ENCODE measurements around the gene ATG10.

DNA sequence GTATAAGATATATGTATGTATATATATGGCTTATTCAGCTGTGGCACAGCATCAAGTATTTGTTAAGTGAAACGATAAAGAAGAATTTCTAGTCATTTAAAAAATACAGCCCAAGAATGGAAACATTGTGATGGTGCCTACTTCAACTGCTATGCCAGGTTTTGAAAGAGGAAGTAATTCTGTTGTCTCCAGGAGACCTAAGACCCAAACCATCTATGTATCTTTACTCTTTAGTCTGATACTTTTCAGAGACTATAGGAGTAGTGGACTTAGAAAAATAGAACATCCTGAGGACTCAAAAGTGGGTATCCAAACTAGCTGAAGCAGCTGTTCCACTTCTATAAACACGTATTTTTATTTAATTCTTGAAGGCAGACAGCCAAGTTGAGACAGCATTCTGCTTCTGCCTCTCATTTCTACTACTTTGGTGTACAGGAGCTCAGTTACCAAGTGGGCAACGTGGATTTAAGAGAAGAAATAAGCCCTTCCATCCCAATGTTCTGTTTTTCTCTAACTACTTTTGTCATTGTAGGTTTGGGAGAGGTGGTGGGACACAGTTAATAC lies 195.6 kb downstream of the ATG10 start:
- TF ChIP-seq, protein P1, sequence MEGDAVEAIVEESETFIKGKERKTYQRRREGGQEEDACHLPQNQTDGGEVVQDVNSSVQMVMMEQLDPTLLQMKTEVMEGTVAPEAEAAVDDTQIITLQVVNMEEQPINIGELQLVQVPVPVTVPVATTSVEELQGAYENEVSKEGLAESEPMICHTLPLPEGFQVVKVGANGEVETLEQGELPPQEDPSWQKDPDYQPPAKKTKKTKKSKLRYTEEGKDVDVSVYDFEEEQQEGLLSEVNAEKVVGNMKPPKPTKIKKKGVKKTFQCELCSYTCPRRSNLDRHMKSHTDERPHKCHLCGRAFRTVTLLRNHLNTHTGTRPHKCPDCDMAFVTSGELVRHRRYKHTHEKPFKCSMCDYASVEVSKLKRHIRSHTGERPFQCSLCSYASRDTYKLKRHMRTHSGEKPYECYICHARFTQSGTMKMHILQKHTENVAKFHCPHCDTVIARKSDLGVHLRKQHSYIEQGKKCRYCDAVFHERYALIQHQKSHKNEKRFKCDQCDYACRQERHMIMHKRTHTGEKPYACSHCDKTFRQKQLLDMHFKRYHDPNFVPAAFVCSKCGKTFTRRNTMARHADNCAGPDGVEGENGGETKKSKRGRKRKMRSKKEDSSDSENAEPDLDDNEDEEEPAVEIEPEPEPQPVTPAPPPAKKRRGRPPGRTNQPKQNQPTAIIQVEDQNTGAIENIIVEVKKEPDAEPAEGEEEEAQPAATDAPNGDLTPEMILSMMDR (conservative IDR thresholded peaks at IDR 0.05 in 1 of 2, IDR thresholded peaks at IDR 0.05 in 1 of 2; ENCODE audit: extremely low read depth in 1 of 2, insufficient read depth in 1 of 2, low read depth in 1 of 2, low read length in 2 of 2), result no peak
- no peak for TF ChIP-seq EZH2 (IDR thresholded peaks at IDR 0.05; ENCODE audit: borderline replicate concordance, low read length)
